ENCODE results near the gene ARL15.

DNA sequence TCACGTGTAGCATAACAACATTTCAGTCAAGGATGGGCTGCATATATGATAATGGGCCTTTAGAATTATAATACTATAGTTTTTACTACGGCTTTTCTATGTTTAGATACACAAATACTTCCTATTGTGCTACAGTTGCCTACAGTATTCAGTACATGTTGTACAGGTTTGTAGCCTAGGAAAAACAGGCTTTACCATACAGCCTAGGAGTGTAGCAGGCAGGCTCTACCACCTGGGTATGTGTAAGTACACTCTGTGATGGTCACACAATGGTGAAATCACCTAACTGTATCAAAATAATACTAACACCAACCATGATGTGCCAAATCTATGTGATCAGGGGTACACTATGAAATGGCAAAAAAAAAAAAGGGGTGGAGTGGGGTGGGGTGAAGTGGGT is 372.9 kb downstream of the ARL15 start:
- TF ChIP-seq POLR2A (IDR thresholded peaks at IDR 0.05; ENCODE audit: low read depth, low read length) (no peak), POLR2AphosphoS5 (IDR thresholded peaks at IDR 0.05; ENCODE audit: low read depth, low read length) (no peak), TAF1 (IDR thresholded peaks at IDR 0.05; ENCODE audit: low read depth, low read length) (no peak), PAX5 (IDR thresholded peaks at IDR 0.05; ENCODE audit: insufficient read depth, low read length, severe bottlenecking) (no peak)

Measured in GM12891 (cell line).